ENCODE results near the gene ZMIZ1.

The ZMIZ1 gene

DNA sequence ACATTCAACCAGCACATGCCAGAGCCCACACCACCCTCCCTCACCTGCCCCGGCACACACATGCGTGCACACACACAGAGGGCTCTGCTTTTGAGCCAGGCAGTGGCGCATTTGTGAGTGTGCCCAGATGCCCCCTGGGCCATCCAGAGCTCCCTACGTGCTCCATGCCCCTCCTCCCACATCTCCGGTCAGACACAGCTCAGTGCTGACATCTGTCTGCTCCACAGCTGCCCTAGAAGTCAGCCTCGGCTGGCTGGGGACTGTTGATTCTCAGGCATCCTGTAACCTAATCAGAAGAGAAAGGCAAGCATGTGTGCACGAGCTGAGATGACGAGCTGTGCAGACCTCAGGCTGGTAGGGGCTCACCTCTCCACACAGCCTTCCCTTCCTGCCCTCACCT lies 135.1 kb downstream of the ZMIZ1 start:
- no peak overlapping the region for H3K4me3 ChIP-seq (ENCODE audit: low read length, poor library complexity, severe bottlenecking)

DNA sequence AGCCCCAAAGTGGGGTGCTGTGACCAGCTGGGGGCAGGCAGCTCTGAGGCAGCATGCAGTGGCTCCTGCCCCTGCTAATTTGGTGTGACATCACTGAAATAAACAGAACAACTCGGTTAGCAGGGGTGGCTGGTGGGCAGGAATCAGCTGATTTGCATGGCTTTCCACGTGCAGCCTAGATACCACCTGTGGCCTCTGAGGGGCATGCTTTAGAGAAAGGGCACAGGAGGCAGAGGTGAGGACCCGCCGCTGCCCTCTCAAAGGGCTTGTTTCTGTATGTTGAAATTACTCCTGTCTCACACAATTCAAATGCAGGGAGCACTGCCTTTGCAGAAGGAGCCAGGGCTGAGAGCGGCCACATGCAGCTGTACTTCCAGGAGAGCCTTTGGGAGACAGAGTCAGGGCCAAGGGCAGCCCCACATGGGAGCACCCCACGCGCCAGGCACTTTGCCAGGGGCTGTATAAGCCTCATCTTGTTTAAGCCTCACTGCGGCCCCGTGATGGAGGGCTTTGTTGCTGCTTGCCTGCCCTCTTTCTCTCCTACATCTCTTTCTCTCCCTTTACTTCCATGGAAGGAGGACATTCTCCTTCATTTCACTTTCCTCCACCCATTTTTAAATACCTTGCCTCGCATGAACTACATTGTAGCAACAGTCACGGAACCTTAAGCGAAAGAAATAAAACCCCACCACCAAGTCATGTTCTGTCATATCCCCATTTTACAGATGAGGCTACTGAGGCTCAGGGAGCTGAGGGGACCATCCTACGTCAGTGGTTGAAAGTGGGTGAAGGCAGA lies 137.7 kb downstream of the ZMIZ1 start:
- no peaks in the 10 kb centered on the region for H3K4me1 ChIP-seq (ENCODE audit: insufficient read depth, low read length, poor library complexity, severe bottlenecking)
- H3K9me3 ChIP-seq (ENCODE audit: insufficient read depth, low read depth, low read length): no peaks in the 10 kb centered on the region
- H2AFZ ChIP-seq (ENCODE audit: low read length): no peak overlapping the region
- H3F3A ChIP-seq (ENCODE audit: low read depth): no peaks in the 10 kb centered on the region
- H3K4me2 ChIP-seq (ENCODE audit: low read depth, low read length, poor library complexity, severe bottlenecking): no peak overlapping the region
- no peaks in the 10 kb centered on the region for H3K27me3 ChIP-seq (ENCODE audit: insufficient read depth, low read length, poor library complexity, severe bottlenecking)
- H3K4me3 ChIP-seq (ENCODE audit: low read length, poor library complexity, severe bottlenecking): no peak overlapping the region
- peaks cover 1% of the 10 kb centered on the region; the same call in 1 of the 2 replicates for H3K79me2 ChIP-seq (ENCODE audit: insufficient read depth, low read length)
- H3K36me3 ChIP-seq (ENCODE audit: insufficient read depth, low read length): peaks cover 98% of the 10 kb centered on the region; the same call in 1 of the 2 replicates
- peaks cover 4% of the 10 kb centered on the region for H4K20me1 ChIP-seq (ENCODE audit: insufficient read depth, low read length, poor library complexity, severe bottlenecking)
- no peaks in the 10 kb centered on the region for H3K9me2 ChIP-seq (replicated peaks; ENCODE audit: low read depth, low read length)
- TF ChIP-seq, protein P1, sequence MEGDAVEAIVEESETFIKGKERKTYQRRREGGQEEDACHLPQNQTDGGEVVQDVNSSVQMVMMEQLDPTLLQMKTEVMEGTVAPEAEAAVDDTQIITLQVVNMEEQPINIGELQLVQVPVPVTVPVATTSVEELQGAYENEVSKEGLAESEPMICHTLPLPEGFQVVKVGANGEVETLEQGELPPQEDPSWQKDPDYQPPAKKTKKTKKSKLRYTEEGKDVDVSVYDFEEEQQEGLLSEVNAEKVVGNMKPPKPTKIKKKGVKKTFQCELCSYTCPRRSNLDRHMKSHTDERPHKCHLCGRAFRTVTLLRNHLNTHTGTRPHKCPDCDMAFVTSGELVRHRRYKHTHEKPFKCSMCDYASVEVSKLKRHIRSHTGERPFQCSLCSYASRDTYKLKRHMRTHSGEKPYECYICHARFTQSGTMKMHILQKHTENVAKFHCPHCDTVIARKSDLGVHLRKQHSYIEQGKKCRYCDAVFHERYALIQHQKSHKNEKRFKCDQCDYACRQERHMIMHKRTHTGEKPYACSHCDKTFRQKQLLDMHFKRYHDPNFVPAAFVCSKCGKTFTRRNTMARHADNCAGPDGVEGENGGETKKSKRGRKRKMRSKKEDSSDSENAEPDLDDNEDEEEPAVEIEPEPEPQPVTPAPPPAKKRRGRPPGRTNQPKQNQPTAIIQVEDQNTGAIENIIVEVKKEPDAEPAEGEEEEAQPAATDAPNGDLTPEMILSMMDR (conservative IDR thresholded peaks at IDR 0.05; ENCODE audit: low read length): no peak
- TF ChIP-seq EZH2phosphoT487 (IDR thresholded peaks at IDR 0.05; ENCODE audit: borderline replicate concordance): no peak
- H3K9ac ChIP-seq (ENCODE audit: low read depth, low read length, poor library complexity, severe bottlenecking): no peak overlapping the region

More for the DNA sequence above, 135.1 kb downstream of the ZMIZ1 start:
- Histone ChIP-seq H3F3A (ENCODE audit: low read depth) (no peaks in the 10 kb centered on the region), H3K4me1 (ENCODE audit: insufficient read depth, low read length, poor library complexity, severe bottlenecking) (no peaks in the 10 kb centered on the region), H3K27me3 (ENCODE audit: insufficient read depth, low read length, poor library complexity, severe bottlenecking) (no peaks in the 10 kb centered on the region), H3K9me3 (ENCODE audit: insufficient read depth, low read depth, low read length) (no peaks in the 10 kb centered on the region), H3K36me3 (ENCODE audit: insufficient read depth, low read length) (peaks cover 81% of the 10 kb centered on the region; the same call in 1 of the 2 replicates), H4K20me1 (ENCODE audit: insufficient read depth, low read length, poor library complexity, severe bottlenecking) (peaks cover 6% of the 10 kb centered on the region), H3K9me2 (replicated peaks; ENCODE audit: low read depth, low read length) (no peaks in the 10 kb centered on the region), H2AFZ (ENCODE audit: low read length) (no peak overlapping the region), H3K79me2 (ENCODE audit: insufficient read depth, low read length) (peaks cover 5% of the 10 kb centered on the region; the same call in 1 of the 2 replicates), H3K4me2 (ENCODE audit: low read depth, low read length, poor library complexity, severe bottlenecking) (no peak overlapping the region), H3K9ac (ENCODE audit: low read depth, low read length, poor library complexity, severe bottlenecking) (no peak overlapping the region)
- TF ChIP-seq, protein P1 (conservative IDR thresholded peaks at IDR 0.05; ENCODE audit: low read length): no peak
- no peak for TF ChIP-seq EZH2phosphoT487 (IDR thresholded peaks at IDR 0.05; ENCODE audit: borderline replicate concordance)

GRCh38 chr10:79207096-79207357 lies 138.3 kb downstream of the ZMIZ1 start:
- no peaks in the 10 kb centered on the region for H3K79me2 ChIP-seq (ENCODE audit: insufficient read depth, low read length)

More at GRCh38 chr10:79207096-79207357, 138.3 kb downstream of the ZMIZ1 start:
- Histone ChIP-seq H3F3A (ENCODE audit: low read depth) (no peaks in the 10 kb centered on the region), H3K9me3 (ENCODE audit: insufficient read depth, low read depth, low read length) (no peaks in the 10 kb centered on the region), H3K4me3 (ENCODE audit: low read length, poor library complexity, severe bottlenecking) (no peak overlapping the region), H3K27me3 (ENCODE audit: insufficient read depth, low read length, poor library complexity, severe bottlenecking) (no peaks in the 10 kb centered on the region), H3K9ac (ENCODE audit: low read depth, low read length, poor library complexity, severe bottlenecking) (no peak overlapping the region), H3K36me3 (ENCODE audit: insufficient read depth, low read length) (peaks cover 98% of the 10 kb centered on the region; the same call in 1 of the 2 replicates), H3K4me2 (ENCODE audit: low read depth, low read length, poor library complexity, severe bottlenecking) (no peak overlapping the region), H2AFZ (ENCODE audit: low read length) (no peak overlapping the region), H4K20me1 (ENCODE audit: insufficient read depth, low read length, poor library complexity, severe bottlenecking) (peaks cover 3% of the 10 kb centered on the region), H3K4me1 (ENCODE audit: insufficient read depth, low read length, poor library complexity, severe bottlenecking) (no peaks in the 10 kb centered on the region), H3K9me2 (replicated peaks; ENCODE audit: low read depth, low read length) (no peaks in the 10 kb centered on the region)
- no peak for TF ChIP-seq EZH2phosphoT487 (IDR thresholded peaks at IDR 0.05; ENCODE audit: borderline replicate concordance)
- TF ChIP-seq, protein P1 (conservative IDR thresholded peaks at IDR 0.05; ENCODE audit: low read length): no peak

Measured in Loucy (cell line).